ENCODE results near the gene EPM2AIP1. TPM values are rescaled to one million over a fixed set of nuclear protein-coding genes. Genes with fewer than 3 reads are reported as not detected.

Gene EPM2AIP1
- total RNA-seq, 1 experiment from 2014 or later, result 11.4 TPM

- Histone ChIP-seq H3K23ac (ENCODE audit: insufficient read length, low read depth, low read length) (no peak overlapping the region), H3T11ph (ENCODE audit: low read length) (no peak overlapping the region), H2AFZ (ENCODE audit: low read length) (no peak overlapping the region), H3K18ac (ENCODE audit: insufficient read length, low read depth, low read length) (no peak overlapping the region), H3K14ac (ENCODE audit: insufficient read depth, low read length) (no peak overlapping the region), H3K4ac (ENCODE audit: low read depth, low read length) (no peak overlapping the region), H3K4me2 (ENCODE audit: insufficient read depth, insufficient read length, low read length) (no peak overlapping the region), H2AK5ac (ENCODE audit: insufficient read length, low read length) (no peak overlapping the region), H3K79me1 (ENCODE audit: insufficient read depth, low read depth, low read length, poor library complexity, severe bottlenecking) (no peaks in the 10 kb centered on the region), H2BK20ac (ENCODE audit: low read depth, low read length, poor library complexity, severe bottlenecking) (no peak overlapping the region), H4K8ac (replicated peaks; ENCODE audit: insufficient read length, low read depth, low read length) (no peak overlapping the region), H3K23me2 (ENCODE audit: insufficient read length, low read depth, low read length, poor library complexity, severe bottlenecking) (no peaks in the 10 kb centered on the region), H2BK5ac (ENCODE audit: insufficient read length, low read length) (no peak overlapping the region), H2BK15ac (ENCODE audit: low read depth, low read length) (no peak overlapping the region), H3K79me2 (ENCODE audit: insufficient read depth, low read length) (no peaks in the 10 kb centered on the region), H3K56ac (ENCODE audit: insufficient read length, low read depth, low read length) (no peak overlapping the region), H4K91ac (ENCODE audit: insufficient read length, low read depth, low read length) (no peak overlapping the region), H3K9me3 (ENCODE audit: control insufficient read depth, low read depth, low read length) (no peaks in the 10 kb centered on the region), H2BK12ac (ENCODE audit: insufficient read length, low read depth, low read length) (no peak overlapping the region), H3K4me1 (ENCODE audit: insufficient read depth, low read length) (no peaks in the 10 kb centered on the region), H3K27ac (ENCODE audit: insufficient read length, low read depth, low read length) (no peak overlapping the region), H4K20me1 (ENCODE audit: control insufficient read depth, insufficient read depth, insufficient read length) (no peaks in the 10 kb centered on the region), H3K27me3 (ENCODE audit: insufficient read depth, low read length) (no peaks in the 10 kb centered on the region; the same call in 1 of the 2 replicates), H2BK120ac (ENCODE audit: low read depth, low read length, poor library complexity, severe bottlenecking) (no peak overlapping the region), H4K5ac (ENCODE audit: insufficient read length, low read depth, low read length) (no peak overlapping the region), H3K9ac (ENCODE audit: extremely low read depth, insufficient read length, low read length) (no peak overlapping the region)
- Mint-ChIP-seq H3K27me3 (ENCODE audit: low read depth) (no peaks in the 10 kb centered on the region), H3K36me3 (ENCODE audit: insufficient read depth in 1 of 3, low read depth in 3 of 3) (peaks cover 34 to 72% (median 68%) of the 10 kb centered on the region in 3 experiments), H3K9me3 (no peaks in the 10 kb centered on the region), H3K4me3 (no peak overlapping the region), H3K27ac (peak overlapping the region in 1 of 3 experiments; percentile 70; a peak in 1 of 7 replicates), H3K4me1 (no peaks in the 10 kb centered on the region)
- DNase-seq, result no peak
- no CpG with 5 or more reads among the region's 2 CpGs for WGBS (ENCODE audit: extremely low coverage, insufficient read length, low lambda C conversion rate)
- TF ChIP-seq, protein P1, sequence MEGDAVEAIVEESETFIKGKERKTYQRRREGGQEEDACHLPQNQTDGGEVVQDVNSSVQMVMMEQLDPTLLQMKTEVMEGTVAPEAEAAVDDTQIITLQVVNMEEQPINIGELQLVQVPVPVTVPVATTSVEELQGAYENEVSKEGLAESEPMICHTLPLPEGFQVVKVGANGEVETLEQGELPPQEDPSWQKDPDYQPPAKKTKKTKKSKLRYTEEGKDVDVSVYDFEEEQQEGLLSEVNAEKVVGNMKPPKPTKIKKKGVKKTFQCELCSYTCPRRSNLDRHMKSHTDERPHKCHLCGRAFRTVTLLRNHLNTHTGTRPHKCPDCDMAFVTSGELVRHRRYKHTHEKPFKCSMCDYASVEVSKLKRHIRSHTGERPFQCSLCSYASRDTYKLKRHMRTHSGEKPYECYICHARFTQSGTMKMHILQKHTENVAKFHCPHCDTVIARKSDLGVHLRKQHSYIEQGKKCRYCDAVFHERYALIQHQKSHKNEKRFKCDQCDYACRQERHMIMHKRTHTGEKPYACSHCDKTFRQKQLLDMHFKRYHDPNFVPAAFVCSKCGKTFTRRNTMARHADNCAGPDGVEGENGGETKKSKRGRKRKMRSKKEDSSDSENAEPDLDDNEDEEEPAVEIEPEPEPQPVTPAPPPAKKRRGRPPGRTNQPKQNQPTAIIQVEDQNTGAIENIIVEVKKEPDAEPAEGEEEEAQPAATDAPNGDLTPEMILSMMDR (conservative IDR thresholded peaks at IDR 0.05), result no peak
Observed at GRCh38 chr3:37014620-37015019, 21.7 kb upstream of the EPM2AIP1 start.
